B cell (primary cell): ENCODE results near the gene CXCR3. TPM values are rescaled to one million over a fixed set of nuclear protein-coding genes. Genes with fewer than 3 reads are reported as not detected.

Experiments used
- ATAC-seq: fragments of 200-7000 bp; cut with Tn5 transposase; one replicate; pipeline ENCODE4 v1.10.0; 2021; ENCODE audit warnings: low read depth, mild to moderate bottlenecking, moderate number of reproducible peaks, moderate library complexity
- CTCF ChIA-PET: fragments of 350-600 bp; sonication (Branson Sonifier 250); formaldehyde crosslinking; loops from one replicate; lab custom pipeline; 2021; ENCODE audit warnings: antibody characterized with exemption, inconsistent platforms; lab: Charles Lee
- POLR2A ChIA-PET: fragments of 350-600 bp; sonication (Branson Sonifier 250); formaldehyde crosslinking; loops from one replicate; lab custom pipeline; 2021; ENCODE audit warnings: antibody characterized with exemption; lab: Charles Lee
- DNase-seq: peaks from one replicate; pipeline ENCODE4 v3.0.0; 2013
- H2AFZ ChIP-seq: 2 replicates; pipeline ENCODE4 v1.6.1; 2012; ENCODE audit warnings: mild to moderate bottlenecking, low read depth, low read length; ENCODE audit not compliant: insufficient read depth, poor library complexity, severe bottlenecking
- H3K27ac ChIP-seq, 2 donors: 1 replicate in 1 of 2; 2 replicates in 1 of 2; pipeline ENCODE4 v1.5.1; 2012 to 2013; ENCODE audit warnings: low read length in 2 of 2, mild to moderate bottlenecking in 2 of 2, moderate library complexity in 1 of 2
- H3K27me3 ChIP-seq, 4 experiments: fragments of 200-600 bp in 1 of 4; sonication (generic) in 1 of 4; replicated peaks in 1 of 4; 1 replicate in 2 of 4; 2 replicates in 2 of 4; pipeline versions ENCODE4 v1.6.1 to v1.7.0; 2013 to 2016; ENCODE audit warnings: low read length in 3 of 4, mild to moderate bottlenecking in 2 of 4, mixed read lengths in 1 of 4, moderate library complexity in 1 of 4; ENCODE audit not compliant: insufficient read depth in 4 of 4, control insufficient read depth in 3 of 4; ENCODE audit errors: control extremely low read depth in 1 of 4
- H3K36me3 ChIP-seq, 2 experiments: replicated peaks in 1 of 2; 1 replicate in 1 of 2; 2 replicates in 1 of 2; pipeline versions ENCODE4 v1.6.1 to v1.7.1; 2013; ENCODE audit warnings: low read length in 1 of 2; ENCODE audit not compliant: insufficient read depth in 2 of 2, control insufficient read depth in 1 of 2; ENCODE audit errors: control extremely low read depth in 1 of 2, extremely low read depth in 1 of 2
- H3K4me1 ChIP-seq, 2 donors: fragments of 200-600 bp in 1 of 2; sonication (generic) in 1 of 2; 1 replicate in 1 of 2; 2 replicates in 1 of 2; pipeline versions ENCODE4 v1.5.1 to v1.6.1; 2013 to 2017; ENCODE audit warnings: low read length in 2 of 2; ENCODE audit not compliant: control insufficient read depth in 2 of 2, insufficient read depth in 2 of 2
- H3K4me2 ChIP-seq: replicated peaks from 2 replicates; pipeline ENCODE3; 2012; ENCODE audit warnings: mild to moderate bottlenecking, low read depth, low read length; ENCODE audit not compliant: poor library complexity, severe bottlenecking
- H3K4me3 ChIP-seq, 5 experiments: fragments of 200-600 bp in 1 of 5; sonication (generic) in 1 of 5; 1 replicate in 3 of 5; 2 replicates in 2 of 5; pipeline versions ENCODE4 v1.5.1 to v1.7.0; 2011 to 2016; ENCODE audit warnings: low read length in 4 of 5, mild to moderate bottlenecking in 4 of 5, low read depth in 2 of 5, control low read depth in 1 of 5, moderate library complexity in 1 of 5; ENCODE audit not compliant: insufficient read depth in 1 of 5; ENCODE audit errors: control extremely low read depth in 1 of 5, extremely low read depth in 1 of 5
- H3K79me2 ChIP-seq: fragments of 200-600 bp; sonication (generic); one replicate; pipeline ENCODE4 v1.6.0; 2016; ENCODE audit warnings: low read length; ENCODE audit not compliant: control insufficient read depth, insufficient read depth
- H3K9ac ChIP-seq: fragments of 200-600 bp; sonication (generic); 2 replicates; pipeline ENCODE4 v1.6.1; 2017; ENCODE audit warnings: mild to moderate bottlenecking, low read length, moderate library complexity
- H3K9me3 ChIP-seq, 3 donors: one replicate each; pipeline versions ENCODE4 v1.6.1 to v1.7.1; 2013; ENCODE audit warnings: low read length in 2 of 3; ENCODE audit not compliant: control insufficient read depth in 2 of 3, insufficient read depth in 1 of 3; ENCODE audit errors: control extremely low read depth in 1 of 3
- H4K20me1 ChIP-seq: 2 replicates; pipeline ENCODE4 v1.6.0; 2012; ENCODE audit warnings: mild to moderate bottlenecking, low read length; ENCODE audit not compliant: insufficient read depth, control insufficient read depth, poor library complexity, severe bottlenecking
- H3K27ac Mint-ChIP-seq: one replicate; pipeline ENCODE4 v1.8.0; 2021; ENCODE audit warnings: mixed read lengths
- H3K27me3 Mint-ChIP-seq: one replicate; pipeline ENCODE4 v1.8.0; 2021; ENCODE audit warnings: mixed read lengths
- H3K4me1 Mint-ChIP-seq: one replicate; pipeline ENCODE4 v1.8.0; 2021; ENCODE audit warnings: mixed read lengths
- H3K4me3 Mint-ChIP-seq: one replicate; pipeline ENCODE4 v1.8.0; 2021; ENCODE audit warnings: mixed read lengths
- H3K9me3 Mint-ChIP-seq: one replicate; pipeline ENCODE4 v1.8.0; 2022; ENCODE audit warnings: mixed read lengths; ENCODE audit not compliant: insufficient read depth
- CTCF ChIP-seq: fragments of 200-600 bp; IDR thresholded peaks from one replicate; pipeline ENCODE4 v1.8.0; 2022; ENCODE audit warnings: antibody characterized with exemption, mild to moderate bottlenecking
- EZH2 ChIP-seq: IDR thresholded peaks from 2 replicates; pipeline ENCODE4 v1.6.1; 2012; ENCODE audit warnings: borderline replicate concordance, low read depth, mild to moderate bottlenecking, moderate library complexity, low read length; ENCODE audit not compliant: insufficient read depth, poor library complexity, severe bottlenecking
- WGBS: methylation state at CpG from one replicate; pipeline ENCODE4 v1.1.5; 2013; ENCODE audit warnings: missing lambda C conversion rate; ENCODE audit not compliant: insufficient coverage; 5-methylcytosine and 5-hydroxymethylcytosine counted together
- intact Hi-C: fragments of 100-400 bp; cut with micrococcal nuclease; formaldehyde crosslinking; loops from one replicate; pipeline ENCODE4 v1.10.0; 2022
- polyA plus RNA-seq: library from polyadenylated mRNA; depleted of rRNA; stranded (reverse); fragments of >200 nt; gene quantifications from 2 replicates; pipeline ENCODE4 v1.2.3, GENCODE V29; 2012
- total RNA-seq, 2 donors: library from RNA; stranded (reverse); fragments of 120-200 nt in 1 of 2; gene quantifications; 1 replicate in 1 of 2; 2 replicates in 1 of 2; pipeline versions ENCODE4 v1.2.3 to v1.2.4, GENCODE V29; 2013 to 2022

The CXCR3 gene
- total and polyA plus RNA-seq, 2 donors (not counting 1 experiment from before 2014, with no cell fraction given), result 6.9 to 8.7 TPM

- CTCF ChIA-PET, result no interaction called here
- ATAC-seq (no peak), DNase-seq (no peak)
- no peak overlapping the region for H3K4me2 ChIP-seq
- H3K9me3 ChIP-seq, result no peaks in the 10 kb centered on the region
- no peak overlapping the region for H3K4me3 Mint-ChIP-seq
- H3K27ac Mint-ChIP-seq, result no peak overlapping the region
- H3K9me3 Mint-ChIP-seq, result no peaks in the 10 kb centered on the region
- no peak overlapping the region for H3K9ac ChIP-seq
- POLR2A ChIA-PET, result no interaction called here
- no peaks in the 10 kb centered on the region for H3K36me3 ChIP-seq
- H3K27ac ChIP-seq, result no peak overlapping the region
- no peak overlapping the region for H3K4me3 ChIP-seq
- no peaks in the 10 kb centered on the region for H3K79me2 ChIP-seq
- peaks cover 17% of the 10 kb centered on the region for H3K4me1 Mint-ChIP-seq
- no peak overlapping the region for H2AFZ ChIP-seq
- no peaks in the 10 kb centered on the region for H4K20me1 ChIP-seq
- peaks cover 24 to 27% of the 10 kb centered on the region in 2 donors for H3K4me1 ChIP-seq
- no peak for TF ChIP-seq CTCF
- no peak for TF ChIP-seq EZH2
- intact Hi-C loops, result no loop called here
- 97% methylated on average over 3 of the region's 4 CpGs for whole genome bisulfite sequencing
- no peaks in the 10 kb centered on the region for H3K27me3 Mint-ChIP-seq
- H3K27me3 ChIP-seq, result no peaks in the 10 kb centered on the region
Observed at GRCh38 chrX:71640002-71640401, 21.7 kb upstream of the CXCR3 start.

- Histone ChIP-seq H3K36me3 (no peaks in the 10 kb centered on the region), H2AFZ (peak overlapping the region; percentile 30), H3K4me3 (peak overlapping the region in 1 of 5 experiments; percentile 16), H3K4me2 (peak overlapping the region; percentile 44), H3K9me3 (no peaks in the 10 kb centered on the region), H4K20me1 (no peaks in the 10 kb centered on the region), H3K9ac (peak overlapping the region; percentile 6), H3K27me3 (no peaks in the 10 kb centered on the region), H3K79me2 (no peaks in the 10 kb centered on the region), H3K27ac (peak overlapping the region; percentile 65 to 73), H3K4me1 (peaks cover 24 to 27% of the 10 kb centered on the region in 2 donors)
- DNase-seq, result no peak
- no peaks in the 10 kb centered on the region for H3K27me3 Mint-ChIP-seq
- H3K4me1 Mint-ChIP-seq, result peaks cover 13% of the 10 kb centered on the region
- no peaks in the 10 kb centered on the region for H3K9me3 Mint-ChIP-seq
- 67% methylated on average over 1 of the region's 4 CpGs for WGBS
- ChIA-PET CTCF (no interaction called here), POLR2A (no interaction called here)
- no peak overlapping the region for H3K4me3 Mint-ChIP-seq
- intact Hi-C loops, result no loop called here
- H3K27ac Mint-ChIP-seq, result no peak overlapping the region
- TF ChIP-seq EZH2, result no peak
- no peak for TF ChIP-seq CTCF
- no peak for ATAC-seq
Observed at GRCh38 chrX:71638409-71638808, 20.1 kb upstream of the CXCR3 start.
